Hematopoietic multipotent progenitor cell treated with erythropoietin and hydrocortisone succinate and interleukin-3 and kit ligand, for 6 days (in vitro differentiated cells): ENCODE results near the gene CBX2.
A peak's percentile ranks its signal among the peaks of the same experiment; 100 is the strongest.
"Not testable (repeated sequence)": the region's sequence is repeated elsewhere in the genome, so short reads cannot be mapped to it uniquely, and the experiment has no call there.

Source experiments
- DNase-seq: peaks from one replicate; pipeline ENCODE4 v3.0.0-alpha.2; 2015

Gene CBX2

DNA sequence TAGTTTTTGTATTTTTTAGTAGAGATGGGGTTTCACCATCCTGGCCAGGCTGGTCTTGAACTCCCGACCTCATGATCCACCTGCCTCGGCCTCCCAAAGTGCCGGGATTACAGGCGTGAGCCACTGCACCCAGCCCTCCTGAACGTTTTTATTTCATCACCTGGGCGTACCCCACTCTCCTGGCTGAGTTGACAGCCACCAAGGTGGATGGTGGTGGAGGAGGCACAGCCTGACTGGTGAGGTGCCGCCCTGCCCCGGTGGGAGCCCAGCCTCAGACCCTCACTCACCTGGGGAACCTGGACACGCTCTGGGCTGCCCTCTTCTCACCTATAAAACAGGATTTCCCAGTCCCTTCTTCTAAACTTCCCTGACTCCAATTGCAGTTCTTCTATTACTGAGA lies 5.2 kb upstream of the CBX2 start:
- not testable (repeated sequence) for DNase-seq

DNA sequence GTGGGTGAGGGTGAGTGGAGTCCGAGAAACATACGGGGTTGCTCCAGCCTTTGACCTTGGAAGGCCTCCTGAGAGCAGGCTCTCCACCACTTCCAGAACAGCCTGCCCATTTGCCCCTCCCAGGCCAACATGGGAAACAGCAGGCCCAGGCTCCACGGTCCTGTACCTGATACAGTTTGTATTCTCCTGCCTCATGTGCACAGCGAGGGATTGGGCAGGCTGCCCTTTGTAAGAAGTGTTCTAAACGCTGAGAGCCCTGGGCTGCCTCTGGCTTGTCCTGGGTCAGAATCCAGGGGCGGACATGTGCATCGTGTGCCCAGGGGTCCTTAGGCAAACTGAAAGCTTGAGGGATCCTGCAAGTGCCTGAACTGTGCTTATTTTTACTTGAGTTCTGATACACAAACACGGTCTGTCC lies 3.4 kb upstream of the CBX2 start:
- no peak for DNase-seq

DNA sequence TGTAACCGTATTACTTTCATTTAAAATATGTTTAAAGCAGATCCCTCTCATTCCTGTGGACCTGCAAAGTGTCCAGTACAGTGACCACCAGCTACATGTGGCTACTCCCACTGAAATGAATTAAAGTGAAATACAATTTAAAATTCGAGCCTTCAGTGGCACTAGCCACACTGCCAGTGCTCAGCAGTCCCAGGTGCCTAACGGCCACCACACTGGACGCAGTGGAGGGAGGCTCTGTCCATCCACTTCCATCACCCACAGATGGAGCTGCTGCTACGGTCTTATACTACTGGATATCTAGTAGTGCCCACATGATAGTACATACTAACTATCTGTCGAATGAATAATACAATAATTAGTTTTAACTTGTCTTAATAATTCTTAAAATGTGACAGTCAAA lies 2.3 kb upstream of the CBX2 start:
- no peak for DNase-seq

DNA sequence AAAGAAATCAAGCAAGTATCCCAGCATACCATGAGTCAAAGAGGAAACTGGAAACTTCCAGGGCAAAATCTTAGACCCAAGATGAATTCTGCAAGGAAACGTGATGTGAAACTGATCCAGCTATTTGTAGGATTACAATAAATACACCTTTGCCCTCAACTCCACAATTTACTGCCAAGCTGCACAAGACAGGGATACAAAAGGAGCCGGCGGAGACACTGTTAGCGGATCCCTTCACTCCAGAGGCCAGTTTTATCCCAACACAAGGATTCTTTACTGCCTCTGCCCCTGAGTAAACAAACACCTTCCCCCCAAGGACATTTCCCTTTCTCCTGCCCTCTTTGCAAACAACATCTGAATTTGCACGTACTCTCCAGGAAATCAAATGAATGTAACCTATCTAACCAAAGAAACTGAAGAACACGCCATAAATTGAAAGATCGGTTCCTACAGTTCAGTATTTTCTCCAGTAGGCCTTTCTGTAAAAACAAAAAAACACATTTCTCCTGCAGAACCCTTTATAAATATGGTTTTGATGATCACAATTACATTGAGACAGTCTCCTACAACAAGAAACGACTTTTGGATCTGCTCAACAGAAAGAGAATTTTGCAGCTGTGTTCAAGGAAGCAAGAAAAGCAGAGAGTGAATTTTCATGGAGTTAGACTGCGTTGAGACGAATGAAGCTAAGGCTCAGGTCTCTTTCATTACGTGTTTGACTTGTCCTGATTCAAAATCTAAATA lies 1.4 kb upstream of the CBX2 start:
- DNase-seq = no peak

DNA sequence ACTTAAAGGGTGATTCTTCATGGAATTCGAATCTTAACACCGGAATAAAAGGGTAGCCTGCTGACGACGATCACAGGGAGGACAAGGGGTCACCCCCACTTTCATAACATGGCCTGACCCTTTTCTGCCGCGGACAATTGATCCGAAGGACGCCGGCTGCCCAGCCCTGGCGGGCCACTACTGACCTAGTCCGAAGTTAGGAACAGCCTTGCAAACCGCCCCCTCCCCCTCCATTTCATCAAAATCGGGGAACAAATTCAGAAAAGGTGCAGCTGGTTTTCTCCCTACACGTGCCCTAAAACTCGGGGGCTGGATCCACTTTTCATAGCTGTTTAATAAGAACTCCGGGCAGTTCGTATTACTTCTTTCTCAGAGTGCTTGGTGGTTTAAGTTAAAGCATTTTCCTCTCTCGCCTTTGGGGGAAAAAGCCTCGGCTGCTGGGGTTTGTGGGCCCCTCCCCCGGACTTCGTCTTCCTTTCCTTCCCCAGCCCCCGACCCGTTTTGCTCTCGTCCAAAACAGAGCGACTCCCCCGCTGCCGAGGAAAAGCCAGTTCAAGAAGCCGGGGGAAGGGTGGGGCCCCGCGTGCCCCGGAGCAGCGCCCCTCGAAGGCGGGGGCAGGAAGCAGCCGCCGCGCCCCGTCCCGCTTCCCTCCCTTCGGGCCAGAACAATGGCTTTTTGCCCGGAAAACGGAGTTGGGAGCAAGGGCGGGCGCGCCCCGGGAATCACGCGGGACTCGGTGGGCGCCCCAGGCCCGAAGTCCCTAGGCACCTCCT lies 641 bp upstream of the CBX2 start:
- DNase-seq = peak; percentile 82

DNA sequence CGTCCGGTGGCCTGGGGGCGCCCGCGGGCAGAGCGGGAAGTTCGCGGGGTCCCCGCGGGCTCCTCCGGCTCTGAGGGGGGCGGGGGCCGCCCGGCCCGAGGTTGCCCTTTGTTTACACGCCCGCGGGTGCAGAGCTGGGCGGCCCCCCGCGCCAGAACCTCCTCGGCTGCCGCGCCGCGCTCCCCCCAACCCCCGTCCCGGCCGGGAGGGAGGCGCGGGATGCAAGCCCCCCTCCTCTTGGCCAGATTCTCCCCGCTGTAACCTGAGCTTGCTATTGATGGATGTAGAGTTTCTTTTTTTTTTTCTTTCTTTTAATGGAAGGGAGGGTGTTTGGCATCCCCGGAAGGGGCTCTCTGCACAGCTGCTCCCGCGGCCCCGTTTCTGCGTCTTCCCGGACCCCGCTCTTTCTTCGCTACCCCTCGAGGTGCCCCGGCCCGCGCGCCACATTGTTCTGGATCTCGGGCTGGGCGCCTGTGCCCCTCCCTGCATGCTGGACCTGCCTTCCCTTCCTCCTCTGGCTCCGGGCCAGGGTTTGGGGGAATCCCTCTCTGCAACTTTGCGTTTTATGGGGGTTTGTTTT lies 646 bp downstream of the CBX2 start:
- peak; percentile 63 for DNase-seq

DNA sequence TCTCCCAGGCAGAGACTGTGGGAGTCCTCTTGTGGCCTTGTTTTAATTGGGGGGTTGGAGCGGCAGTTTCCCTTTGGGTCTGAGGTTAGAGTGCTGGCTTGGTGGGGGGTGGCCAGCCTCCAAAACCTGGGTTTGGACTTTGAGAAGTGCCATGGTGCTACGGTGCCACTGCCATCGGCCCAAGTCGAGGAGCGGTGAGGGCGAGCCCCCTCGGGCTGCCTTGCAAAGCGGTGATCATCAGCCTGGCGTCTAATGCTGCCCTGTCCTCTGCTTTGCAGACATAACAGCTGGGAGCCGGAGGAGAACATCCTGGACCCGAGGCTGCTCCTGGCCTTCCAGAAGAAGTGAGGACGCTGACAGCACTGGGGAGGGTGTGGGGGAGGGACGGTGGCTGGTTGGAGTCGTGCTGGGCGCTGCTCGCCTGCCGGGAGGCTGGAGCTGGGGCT lies 1.2 kb downstream of the CBX2 start:
- no peak for DNase-seq

DNA sequence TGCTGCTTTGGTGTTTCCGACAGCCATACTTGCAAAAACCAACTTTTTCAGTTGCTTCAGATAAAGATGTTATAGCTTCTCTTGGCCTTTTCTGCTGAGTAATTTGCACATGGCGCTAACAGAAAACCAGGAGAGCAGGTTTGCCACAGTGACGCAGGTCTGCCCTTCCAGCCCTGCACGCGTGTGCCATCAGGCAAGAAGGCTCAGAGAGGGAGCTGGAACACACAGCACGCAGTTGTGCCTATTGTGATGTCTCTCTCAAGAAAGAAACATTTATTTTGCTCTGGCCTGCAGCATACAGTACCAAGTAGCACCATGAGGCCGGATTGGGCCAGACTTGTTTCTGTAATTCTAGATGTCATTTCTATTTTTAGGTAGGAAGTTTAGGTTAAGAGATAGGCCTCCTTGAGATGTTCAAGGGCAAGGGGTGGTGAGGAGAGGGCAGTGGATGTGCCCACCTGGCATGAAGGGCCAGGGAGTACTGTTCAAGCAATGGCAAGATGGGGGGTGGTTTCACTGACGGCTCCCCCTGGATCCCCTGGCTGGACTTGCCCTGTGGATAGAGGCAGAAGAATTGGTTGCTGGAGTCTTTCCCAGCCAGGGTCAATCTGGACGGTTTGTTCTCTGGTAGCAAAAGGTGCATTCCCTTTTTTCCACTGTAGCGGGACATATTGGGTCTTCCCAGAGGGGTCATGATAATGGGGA lies 1.9 kb downstream of the CBX2 start:
- peak; percentile 33 for DNase-seq

DNA sequence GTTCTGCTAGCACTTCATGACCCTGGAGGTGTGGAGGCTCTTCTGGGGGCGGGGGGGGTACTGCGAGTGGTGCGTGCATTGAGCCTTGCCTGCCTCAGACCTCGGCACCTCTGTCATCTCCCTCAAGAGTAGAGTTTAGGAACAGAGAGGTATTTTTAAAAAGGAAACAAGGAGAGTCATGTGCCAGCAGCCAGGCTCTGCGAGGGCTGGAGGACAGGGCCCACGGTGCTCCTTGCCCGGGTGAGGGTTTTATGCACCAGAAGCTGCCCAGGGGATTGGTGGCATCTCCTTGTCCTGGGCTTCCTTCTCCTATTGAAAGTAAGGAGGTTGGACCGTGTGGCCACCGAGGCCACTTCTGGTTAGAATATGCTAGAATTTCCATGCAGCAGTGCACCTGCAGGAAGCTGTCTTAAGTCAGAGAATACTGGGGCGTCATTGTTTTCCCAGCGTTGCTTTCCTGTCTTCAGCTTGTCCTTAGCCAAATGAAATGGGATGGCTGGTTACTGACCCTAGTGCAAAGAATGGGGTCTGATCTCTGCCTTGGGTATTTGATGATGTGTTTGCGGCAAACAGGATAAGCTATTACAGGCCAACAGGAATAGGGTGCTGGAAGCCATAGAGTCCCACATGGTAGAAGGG lies 3.2 kb downstream of the CBX2 start:
- DNase-seq = no peak

DNA sequence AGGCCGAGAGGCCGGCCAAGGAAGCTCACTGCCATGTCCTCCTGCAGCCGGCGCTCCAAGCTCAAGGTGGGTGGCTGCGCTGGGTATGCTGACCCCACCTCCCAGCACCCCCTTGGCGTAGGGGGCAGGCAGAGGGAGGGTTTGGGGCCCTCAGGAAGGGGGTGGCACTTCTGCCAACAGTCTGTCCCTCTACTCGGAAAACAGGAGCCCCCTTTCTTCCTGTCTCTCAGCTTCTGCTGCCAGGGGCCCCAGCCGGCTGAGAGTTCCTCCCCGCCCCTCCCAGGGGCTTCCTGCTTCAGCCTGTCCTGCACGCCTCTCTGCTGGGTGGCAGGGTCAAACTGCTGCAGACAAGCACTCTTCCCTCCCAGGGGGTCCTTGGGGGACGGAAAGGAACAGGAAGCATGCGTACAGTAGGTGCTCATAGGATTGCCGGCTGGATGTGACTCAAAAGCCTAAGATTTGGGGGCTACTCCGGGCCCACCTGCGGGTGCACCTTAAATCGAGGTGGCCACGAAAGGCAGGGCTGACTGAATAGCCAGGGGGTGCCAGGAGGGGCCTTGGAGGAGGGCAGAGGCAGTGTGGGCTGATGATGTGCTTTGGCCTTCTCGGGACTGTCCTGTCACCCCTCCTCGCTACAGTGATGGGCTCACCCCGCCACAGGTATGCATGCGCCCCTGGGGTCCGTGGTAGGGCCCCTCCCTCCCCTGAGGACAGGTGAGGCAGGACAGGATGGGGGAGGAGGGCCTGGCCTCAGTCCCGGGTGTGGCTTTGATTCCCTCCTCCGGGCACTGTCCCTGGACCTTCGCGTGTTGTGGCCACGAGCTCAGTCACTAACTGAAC lies 4.0 kb downstream of the CBX2 start:
- no peak for DNase-seq

DNA sequence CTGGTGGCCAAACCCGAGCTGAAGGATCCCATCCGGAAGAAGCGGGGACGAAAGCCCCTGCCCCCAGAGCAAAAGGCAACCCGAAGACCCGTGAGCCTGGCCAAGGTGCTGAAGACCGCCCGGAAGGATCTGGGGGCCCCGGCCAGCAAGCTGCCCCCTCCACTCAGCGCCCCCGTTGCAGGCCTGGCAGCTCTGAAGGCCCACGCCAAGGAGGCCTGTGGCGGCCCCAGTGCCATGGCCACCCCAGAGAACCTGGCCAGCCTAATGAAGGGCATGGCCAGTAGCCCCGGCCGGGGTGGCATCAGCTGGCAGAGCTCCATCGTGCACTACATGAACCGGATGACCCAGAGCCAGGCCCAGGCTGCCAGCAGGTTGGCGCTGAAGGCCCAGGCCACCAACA lies 5.9 kb downstream of the CBX2 start:
- no peak for DNase-seq

DNA sequence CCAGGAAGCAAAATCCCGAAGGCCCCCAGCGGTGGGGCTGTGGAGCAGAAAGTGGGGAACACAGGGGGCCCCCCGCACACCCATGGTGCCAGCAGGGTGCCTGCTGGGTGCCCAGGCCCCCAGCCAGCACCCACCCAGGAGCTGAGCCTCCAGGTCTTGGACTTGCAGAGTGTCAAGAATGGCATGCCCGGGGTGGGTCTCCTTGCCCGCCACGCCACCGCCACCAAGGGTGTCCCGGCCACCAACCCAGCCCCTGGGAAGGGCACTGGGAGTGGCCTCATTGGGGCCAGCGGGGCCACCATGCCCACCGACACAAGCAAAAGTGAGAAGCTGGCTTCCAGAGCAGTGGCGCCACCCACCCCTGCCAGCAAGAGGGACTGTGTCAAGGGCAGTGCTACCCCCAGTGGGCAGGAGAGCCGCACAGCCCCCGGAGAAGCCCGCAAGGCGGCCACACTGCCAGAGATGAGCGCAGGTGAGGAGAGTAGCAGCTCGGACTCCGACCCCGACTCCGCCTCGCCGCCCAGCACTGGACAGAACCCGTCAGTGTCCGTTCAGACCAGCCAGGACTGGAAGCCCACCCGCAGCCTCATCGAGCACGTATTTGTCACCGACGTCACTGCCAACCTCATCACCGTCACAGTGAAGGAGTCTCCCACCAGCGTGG lies 6.5 kb downstream of the CBX2 start:
- DNase-seq = no peak

DNA sequence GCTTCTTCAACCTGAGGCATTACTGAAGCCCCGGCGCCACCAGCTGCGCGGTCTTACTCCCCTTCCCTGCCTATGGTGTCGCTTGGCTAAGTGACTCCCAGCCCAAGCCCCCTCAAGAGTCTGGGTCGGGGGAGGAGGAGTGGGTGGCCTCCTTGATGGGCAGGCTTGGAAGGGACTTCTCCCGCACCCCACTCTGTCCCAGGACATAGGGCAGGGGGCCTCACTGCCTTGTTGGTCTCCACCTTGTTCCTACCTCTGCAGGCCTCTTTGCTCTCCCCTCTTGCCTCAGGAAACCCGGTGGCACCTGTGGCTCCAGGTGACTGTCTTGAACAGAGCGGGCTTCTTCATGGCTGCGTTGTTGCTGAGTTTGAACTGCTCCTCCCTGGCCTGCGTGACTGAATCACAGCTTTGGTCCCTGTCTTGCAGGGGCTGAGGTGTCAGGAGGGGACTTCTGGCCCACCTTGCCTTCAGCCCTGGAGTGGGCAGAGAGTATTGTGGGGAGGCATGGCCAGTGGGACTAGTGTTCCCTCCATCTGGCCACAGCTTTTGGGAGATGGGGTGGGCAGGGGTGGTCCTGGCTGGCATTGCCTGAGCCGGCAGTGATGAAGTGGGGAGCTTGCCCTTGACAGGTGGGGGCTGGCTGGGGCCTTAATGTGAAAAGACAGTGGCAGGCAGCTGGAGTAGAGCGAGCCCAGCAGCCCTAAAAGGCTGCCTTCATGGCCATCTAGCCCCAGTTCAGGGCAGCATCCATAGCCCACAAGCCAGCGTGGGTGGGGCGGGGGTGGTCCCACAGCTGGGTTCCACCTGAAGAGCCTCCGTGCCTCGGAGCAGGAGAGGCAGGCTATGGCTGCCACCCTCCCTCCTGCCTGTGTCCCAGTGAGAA lies 7.3 kb downstream of the CBX2 start:
- no peak for DNase-seq

DNA sequence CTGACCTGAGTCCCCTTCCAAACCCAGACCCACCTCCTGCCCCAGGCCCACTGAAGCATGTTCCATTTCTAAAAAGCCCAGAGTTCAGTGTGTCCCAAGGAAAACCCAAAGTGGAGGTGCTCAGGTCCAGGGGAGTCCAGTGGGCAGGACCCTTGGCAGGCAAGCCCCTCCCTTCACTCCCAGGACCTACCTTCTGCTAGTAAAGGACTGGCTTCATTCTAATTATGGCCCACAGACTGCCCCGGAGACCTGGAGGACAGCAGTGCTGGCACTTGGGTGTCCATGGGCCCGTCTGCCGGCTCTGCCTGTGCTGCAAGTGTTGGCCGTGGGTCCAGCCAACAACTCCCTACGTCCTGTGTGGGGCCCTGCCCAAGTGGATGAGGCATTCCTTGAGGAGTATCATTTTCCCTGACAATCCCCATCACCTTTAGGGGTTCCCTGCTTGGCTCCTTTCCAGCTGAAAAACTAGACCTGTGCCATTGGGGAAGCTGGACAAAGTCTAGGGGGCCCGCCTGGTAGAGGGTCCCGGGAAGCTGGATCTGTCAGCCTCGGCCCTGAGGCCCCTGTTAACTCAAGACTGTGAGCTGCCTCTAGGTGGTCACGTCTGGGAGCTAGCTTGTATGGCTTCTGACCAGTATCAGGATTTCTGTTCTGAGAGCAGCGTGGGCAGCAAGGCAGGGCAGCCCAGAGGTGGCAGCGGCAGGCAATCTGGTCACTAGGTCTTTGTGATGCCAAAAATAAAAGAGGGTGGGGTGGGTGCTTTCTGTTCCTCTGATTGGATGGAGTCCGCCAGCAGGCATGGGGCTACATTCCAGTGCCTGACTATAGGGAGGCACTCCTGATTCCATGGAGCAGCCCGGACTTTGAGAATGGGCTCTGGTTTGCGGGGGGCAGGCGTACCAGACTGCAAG lies 8.2 kb downstream of the CBX2 start:
- no peak for DNase-seq

DNA sequence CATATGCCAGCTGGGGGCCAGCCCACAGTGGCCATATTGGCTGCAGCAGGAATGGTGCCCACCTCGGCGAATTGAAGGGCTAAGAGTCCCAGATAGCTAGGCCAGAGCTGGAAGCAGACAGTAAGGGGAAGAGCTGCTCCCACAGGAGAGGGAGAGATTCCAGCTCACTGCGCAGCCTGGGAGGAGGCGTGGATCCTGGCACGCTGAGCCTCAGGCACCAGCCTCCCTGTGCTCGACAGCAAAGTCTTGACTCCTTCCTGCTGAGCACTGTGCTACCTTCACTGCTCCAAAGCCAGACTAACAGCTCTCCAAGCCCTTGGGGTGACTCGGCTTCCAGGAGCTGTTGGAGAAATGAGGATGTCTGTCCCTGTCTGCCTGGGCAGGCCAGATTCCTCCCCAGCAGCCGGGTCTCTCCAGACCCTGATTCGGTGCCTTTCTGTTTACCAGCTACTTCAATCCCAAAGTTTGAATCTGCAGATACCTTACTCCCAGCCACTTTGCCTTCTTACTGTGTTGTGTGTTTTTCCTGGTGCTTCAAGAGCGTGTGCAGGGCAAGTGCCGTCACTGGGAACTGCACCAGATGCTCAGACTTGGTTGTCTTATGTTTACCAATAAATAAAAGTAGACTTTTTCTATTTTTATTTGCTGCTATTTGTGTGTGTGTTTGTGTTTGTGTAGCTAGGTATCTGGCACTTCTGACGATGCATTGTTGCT lies 9.1 kb downstream of the CBX2 start:
- DNase-seq = no peak

DNA sequence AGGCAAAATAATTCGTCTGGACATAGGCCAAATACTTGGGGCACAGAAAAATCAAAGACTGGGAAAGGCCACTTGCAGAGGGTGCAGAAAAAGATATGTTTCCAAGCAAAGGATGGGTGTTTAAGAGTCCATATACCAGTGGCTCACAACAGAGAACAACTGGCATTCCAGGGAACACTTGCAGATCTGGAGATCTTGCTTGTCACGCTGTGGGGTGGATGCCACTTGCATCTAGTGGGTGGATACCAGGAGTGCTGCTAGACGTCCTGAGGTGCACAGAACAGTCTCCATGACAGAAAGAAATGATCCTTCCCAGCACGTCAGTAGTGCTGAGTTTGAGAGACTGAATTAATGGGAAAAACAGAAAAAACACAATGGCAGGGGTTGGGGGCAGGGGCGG lies 10.5 kb downstream of the CBX2 start:
- DNase-seq = no peak

DNA sequence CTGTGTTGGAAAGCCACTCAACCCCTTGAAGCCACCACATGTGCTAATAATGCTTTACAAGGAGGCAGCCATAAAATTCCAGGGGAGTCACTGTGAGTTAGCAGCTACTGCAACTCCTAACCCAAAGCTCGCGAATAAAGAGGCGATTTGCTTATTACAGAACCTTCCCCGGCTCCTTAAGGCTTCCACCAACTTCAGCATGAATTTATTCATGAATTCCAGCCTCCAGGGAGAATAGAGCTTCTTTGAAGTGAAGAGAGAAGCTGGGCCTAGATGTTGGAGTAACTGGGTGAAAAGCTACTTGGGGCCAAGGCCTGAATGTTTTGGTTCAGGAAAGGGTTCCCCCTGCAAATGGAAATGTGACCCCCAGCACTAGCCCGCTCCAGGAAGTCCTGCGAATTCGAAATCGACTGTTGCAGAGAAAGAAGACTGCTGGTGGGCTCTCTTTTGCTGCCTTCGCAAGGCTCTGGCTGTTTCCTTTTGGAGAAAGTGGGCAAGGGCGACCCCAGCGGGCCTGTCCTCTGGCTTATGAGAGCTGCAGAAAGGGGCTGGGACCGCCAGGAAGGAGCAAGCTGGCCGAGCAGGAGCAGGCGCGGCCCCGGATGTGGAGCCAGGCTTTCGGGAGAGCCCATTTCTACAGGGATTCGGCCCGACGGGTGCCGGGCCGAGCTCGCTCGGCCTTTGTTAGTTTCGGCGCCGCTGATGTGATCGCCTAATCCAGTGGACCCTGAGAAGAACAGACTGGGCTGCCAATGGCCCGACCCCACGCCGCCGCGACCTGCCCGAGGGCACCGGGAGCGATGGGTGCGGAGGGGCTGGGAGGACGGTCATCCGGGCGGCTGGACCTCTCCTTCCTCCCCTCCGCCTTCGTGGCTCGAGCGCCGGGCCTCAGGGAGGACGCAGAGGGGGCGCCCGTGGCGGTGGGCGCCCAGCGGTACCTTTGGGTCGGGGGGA lies 11.3 kb downstream of the CBX2 start:
- DNase-seq = peak; percentile 12
